ENCODE data around the gene FAM13B.

GRCh38 chr5:138078006-138078643 lies 45.2 kb upstream of the FAM13B start:
- TF ChIP-seq POLR2A (IDR thresholded peaks at IDR 0.05), result no peak
- no peak for TF ChIP-seq CTCF (IDR thresholded peaks at IDR 0.05)
- no peak for TF ChIP-seq POLR2AphosphoS5 (IDR thresholded peaks at IDR 0.05)

Measured in sigmoid colon (tissue), 4 donors.